Fibroblast of lung (primary cell): ENCODE results near the gene NRXN2.
A peak's percentile ranks its signal among the peaks of the same experiment; 100 is the strongest.

Source experiments
- CTCF ChIP-seq, 2 donors: IDR thresholded peaks in 1 of 2; conservative IDR thresholded peaks in 1 of 2; 1 replicate in 1 of 2; 2 replicates in 1 of 2; pipeline ENCODE4 v1.5.1; 2011 to 2012; ENCODE audit warnings: low read length in 2 of 2, control low read depth in 1 of 2, inconsistent platforms in 1 of 2, low read depth in 1 of 2, mild to moderate bottlenecking in 1 of 2
- EZH2 ChIP-seq: IDR thresholded peaks from 2 replicates; pipeline ENCODE4 v1.5.1; 2012; ENCODE audit warnings: low read length, control low read depth, mild to moderate bottlenecking; ENCODE audit errors: missing control alignments

- no peak for TF ChIP-seq EZH2
- TF ChIP-seq CTCF (conservative IDR thresholded peaks at IDR 0.05 in 1 of 2, IDR thresholded peaks at IDR 0.05 in 1 of 2; ENCODE audit: low read depth in 1 of 2, low read length in 2 of 2) = peak; percentile 22 to 40
Measured at GRCh38 chr11:64649291-64649697, 73.7 kb downstream of the NRXN2 start.
